Measurements from ENCODE around the gene COMMD1.

The COMMD1 gene

GRCh38 chr2:62177392-62178049, 272.0 kb downstream of the COMMD1 start:
- no peak for DNase-seq (ENCODE audit: low read depth, low spot score)

- no peak for DNase-seq (ENCODE audit: low read depth, low spot score)
Observed at GRCh38 chr2:62178741-62179271, 273.3 kb downstream of the COMMD1 start.

GRCh38 chr2:62180975-62181374, 275.5 kb downstream of the COMMD1 start:
- no peak for DNase-seq (ENCODE audit: low read depth, low spot score)

GRCh38 chr2:62181843-62182242, 276.4 kb downstream of the COMMD1 start:
- no peak for DNase-seq (ENCODE audit: low read depth, low spot score)

DNA sequence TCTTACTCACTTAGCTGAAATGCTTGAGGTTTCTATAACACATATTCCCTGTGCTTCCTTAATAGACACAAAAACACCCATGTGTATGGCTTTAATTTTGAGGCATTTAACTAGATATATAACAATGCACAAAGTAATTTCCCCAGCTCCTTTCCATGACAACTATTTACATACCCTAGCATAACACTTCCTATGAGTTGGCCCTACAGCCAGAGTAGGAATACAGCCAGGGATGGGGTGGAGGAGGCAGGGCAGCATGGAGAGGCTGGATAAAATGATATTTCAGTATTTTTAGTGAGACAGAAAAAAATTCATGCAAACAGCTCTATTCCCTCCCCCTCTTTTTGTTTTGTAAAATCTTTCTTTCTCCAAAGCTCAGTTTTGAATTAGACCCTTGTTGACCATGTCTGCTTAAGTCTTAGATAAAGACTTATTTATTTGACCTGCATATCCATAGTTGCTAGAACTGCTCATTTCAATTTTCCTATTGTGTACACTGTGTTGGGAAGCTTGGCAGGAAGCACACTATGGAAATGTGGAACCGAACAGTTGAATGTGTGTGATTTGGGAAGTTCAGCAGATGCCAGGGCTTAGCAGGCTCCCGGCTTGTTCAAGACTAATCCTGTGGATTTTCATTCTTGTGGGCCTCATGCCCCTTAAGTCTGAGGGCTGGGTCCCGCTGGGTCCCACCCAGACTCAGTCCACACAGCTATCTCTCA, 279.2 kb downstream of the COMMD1 start:
- DNase-seq (ENCODE audit: low read depth, low spot score) = no peak

Measured in iPS DF 19.7 (cell line).